Activated CD8-positive, alpha-beta memory T cell treated with anti-CD3 and anti-CD28 coated beads for 1 hour (primary cell): Measurements from ENCODE around the gene REL.
"Not testable (repeated sequence)": the region's sequence is repeated elsewhere in the genome, so short reads cannot be mapped to it uniquely, and the experiment has no call there.

Source experiments
- DNase-seq, 2 donors: peaks; one replicate each; pipeline ENCODE4 v3.0.0-alpha.2; 2020; ENCODE audit warnings: low read depth in 1 of 2; ENCODE audit errors: extremely low read depth in 1 of 2

Gene REL

DNA sequence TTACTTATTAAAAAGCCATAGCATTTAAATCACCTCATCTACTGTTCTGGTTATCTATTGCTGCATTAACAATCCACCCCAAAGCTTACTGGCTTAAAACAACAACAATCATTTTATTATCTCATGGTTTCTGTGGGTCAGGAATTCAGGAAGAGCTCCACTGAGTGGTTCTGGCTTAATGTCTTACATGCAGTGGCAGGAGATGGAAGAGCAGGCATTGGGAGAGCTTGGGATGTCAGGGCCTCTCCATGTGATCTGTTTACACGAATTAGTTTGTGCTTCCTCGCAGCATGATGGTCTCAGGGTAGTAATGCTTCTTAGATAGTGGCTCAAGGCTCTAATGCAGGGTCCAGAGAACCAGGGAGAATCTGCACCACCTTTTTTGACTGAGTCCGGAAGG, 14.4 kb upstream of the REL start:
- no peak for DNase-seq

DNA sequence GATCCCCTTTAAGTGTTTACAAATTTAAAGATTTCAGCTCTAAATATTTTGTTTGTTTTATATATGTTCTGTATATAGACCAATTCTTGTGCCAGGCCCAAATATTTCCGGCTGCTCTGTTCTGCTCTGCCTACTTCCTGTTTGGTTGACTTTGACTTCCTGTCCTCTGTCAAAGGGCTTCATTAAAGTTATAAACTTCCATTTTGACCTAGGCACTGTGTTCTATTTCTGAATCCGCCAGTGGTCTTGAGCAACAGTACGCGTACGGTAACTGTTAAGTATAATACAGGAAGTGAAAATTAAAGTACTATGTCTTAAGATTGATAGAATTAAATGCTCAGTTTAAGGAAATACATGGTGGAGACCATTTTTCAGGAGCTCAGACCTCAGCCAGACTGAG, 13.5 kb upstream of the REL start:
- DNase-seq: no peak

DNA sequence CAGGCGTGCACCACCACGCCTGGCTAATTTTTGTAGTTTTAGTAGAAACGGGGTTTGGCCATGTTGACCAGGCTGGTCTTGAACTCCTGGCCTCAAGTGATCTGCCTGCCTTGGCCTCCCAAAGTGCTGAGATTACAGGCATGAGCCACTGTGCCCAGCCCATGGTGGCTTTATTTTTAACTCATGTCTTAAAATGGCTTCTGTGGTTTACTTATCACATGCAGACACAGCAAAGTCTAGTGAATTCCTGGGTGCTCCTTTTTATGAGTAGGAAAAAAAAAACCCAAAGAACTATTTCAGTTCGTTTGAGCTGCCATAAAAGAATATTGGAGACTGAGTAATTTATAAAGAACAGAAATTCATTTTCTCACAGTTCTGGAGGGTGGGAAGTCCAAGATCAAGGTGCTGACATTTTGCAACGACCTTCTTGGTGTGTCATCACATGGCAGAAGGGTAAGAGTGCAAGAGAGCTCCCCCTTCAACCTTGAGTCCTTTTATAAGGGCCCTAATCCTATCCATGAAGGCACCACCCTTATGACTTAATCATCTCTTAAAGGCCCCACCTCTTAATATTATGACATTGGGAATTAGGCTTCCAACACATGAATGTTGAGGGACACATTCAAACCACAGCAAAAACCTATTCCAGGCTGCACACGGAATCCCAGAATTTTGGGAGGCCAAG, 12.6 kb upstream of the REL start:
- DNase-seq: no peak

DNA sequence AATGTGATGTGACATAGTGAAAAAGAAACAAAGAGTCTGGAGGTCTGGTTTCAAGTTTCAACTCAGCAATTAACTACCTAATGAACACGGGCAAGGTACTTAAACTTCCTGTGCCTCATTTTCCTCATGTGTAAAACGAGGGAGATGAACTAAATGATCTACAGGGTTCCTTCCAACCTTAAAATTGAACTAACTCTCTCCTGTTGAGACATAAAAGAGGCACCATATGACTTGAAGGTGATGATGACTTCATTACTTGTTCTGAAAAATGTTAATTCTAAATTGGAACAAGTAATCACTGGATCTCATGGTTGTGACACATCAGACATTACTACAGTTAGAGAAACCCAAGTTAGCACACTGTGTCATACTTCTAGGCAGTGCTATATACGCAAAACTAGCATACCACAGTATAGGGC, 8.9 kb upstream of the REL start:
- DNase-seq: no peak

DNA sequence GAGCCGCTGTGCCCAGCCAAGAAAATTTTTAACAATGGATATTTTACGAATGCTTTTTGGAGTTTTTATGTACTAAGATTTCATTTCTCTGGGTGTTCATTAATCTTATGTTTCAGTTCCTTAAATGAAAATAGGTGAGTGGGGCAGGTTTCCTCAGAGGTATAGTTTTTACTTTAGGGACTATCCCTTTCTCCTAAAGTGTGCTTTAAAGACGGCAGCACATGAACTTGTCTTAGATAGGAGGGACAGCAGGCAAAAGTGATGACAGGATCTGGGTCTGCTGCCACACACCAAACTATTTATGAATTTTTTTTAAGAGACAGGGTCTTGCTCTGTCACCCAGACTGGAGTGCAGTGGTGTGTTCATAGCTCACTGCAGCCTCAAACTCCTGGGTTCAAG, 8.0 kb upstream of the REL start:
- no peak for DNase-seq

DNA sequence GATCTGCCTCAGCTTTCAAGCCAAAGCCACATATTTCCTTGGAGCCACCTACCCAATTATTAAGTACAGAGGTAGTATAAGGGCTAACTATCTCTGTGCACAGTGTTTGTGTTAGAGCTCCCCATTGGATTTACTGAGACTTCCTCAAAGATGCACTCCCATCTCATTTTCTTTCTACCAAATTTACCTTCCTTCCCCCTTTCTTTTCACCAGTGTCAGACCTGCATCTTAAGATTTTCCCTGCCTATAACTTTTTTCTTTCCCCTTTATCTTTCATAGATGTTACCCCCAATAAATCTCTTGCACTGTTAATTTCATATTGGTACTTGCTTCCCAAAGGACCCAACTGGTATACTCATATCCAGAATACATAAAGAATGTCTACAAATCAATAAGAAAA, 5.9 kb upstream of the REL start:
- DNase-seq: no peak

DNA sequence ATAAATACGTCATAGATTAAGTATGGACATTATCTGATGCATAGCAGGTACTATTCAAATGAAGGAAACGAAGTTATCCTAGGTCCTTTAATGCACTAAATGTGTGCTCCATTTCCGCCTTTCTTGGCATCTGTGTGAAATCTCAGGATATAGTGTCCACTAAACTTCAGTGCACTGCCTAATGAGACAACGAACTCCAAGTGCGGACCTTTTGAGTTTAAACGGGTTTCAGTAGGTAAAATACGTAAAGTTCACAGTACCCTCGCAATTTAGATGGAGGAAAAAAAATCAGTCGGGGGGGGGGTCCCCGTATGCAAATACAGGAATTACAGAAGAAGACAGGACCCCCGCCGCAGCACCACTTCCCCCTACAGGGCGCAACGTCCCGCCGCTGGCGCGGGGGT, 729 bp upstream of the REL start:
- DNase-seq: peak in 1 of 2 donors; percentile 62

DNA sequence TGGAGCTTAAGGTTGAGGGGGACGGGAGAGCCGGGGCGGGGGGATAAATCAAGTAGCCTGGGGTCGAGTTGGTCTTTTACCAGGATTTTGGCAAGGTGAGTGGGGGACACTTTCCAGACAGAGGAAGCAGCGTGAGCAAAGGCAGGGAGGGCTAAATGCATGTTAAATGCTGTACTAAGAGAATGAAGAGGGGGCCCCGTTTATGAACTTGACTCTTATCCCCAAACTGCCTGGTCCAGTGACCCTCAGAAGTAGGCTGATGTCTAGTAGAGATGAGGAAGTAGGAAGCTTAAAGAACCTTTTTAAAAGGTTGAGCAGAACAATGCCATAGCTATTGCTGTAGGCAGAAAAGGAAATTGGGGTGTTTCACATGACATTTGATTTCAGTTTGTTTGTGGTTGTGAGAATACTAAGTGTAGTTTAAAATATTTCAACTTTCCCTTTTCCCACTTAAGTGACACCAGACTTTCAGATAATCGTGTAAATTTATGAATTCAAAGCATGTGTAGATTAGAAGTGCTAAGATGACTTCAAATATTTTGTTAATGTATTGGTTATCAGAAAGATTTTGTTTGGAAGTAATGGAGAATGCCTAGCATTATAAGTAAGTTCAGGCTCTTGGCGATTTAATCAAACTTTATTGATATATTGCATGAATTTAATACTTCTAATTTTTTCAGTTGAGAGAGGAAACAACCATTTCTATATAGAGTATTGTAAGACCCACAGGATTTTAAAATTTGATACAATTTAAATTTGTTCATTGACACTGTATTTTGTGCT, 1.8 kb downstream of the REL start:
- no peak for DNase-seq

DNA sequence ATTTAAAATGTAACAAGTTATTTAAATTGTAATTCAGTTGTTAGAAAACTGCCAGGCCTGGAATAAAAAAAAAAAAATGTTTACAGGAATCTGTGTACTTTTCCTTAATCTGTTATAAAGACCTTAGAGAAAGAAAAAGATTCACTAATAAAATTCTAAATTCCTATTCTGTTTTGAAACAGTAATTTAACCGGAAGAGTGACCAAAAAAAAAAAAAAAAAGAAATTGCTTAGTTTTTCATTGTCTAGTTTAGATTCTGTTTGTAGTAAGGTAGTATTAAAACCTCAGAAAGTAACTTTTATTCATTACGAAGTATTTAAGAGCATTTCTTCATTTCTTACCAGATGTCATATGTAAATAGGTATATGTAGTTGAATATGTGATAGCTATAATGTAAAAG, 2.5 kb downstream of the REL start:
- DNase-seq: no peak

DNA sequence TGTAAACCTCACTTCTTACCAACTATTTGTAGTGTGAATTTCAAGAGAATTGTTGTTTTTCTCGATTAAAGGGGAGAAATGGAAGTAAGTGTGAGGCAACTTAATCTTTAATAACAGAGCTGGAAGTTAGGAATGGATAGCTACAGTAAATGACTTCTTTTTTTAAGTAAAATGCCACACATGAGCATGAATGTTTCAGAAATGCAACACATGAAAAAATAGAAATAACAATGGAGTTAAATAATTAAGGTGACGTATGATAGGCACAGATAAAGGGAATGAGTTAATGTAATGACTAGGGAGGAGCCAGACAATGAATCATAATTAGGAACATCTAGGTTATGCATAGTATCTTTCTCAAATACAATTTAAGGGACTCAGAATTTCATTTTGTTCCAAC, 3.4 kb downstream of the REL start:
- DNase-seq: no peak

DNA sequence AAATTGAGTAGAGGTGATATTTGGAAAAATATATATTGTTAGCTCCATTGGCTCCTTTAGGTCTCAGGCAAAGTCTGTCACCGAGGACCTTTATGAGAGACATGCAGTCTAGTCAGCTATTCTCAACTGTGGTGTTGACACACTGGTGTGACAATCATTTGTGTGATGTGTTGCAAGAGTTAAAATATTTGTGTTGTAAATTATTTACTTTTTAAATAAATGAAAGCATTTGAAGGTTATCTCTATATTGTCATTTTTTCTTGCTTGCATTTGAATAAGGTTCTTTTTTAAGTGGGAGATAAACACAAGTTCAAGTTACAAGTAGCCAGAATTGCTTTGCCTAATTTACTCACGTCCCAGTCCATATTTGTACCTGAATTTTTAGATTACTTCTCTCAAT, 4.3 kb downstream of the REL start:
- DNase-seq: no peak

DNA sequence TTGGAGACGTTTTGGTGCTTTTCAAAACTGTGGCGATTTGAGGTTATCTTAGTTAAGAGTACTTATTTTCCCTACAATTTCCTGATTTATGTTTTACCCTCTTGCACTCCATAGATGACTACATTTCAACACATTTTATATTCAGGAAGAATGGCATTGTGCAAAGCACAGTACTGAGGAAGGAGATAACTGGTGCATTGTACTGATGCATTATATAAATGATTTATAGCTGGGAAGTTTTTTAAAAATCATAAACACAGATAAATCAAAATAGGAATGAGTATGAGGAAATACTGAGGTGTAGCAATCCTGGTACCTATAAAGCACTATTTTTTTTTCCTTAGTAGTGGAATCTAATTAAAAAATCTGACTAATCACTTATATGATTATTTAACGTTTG, 5.6 kb downstream of the REL start:
- no peak for DNase-seq

DNA sequence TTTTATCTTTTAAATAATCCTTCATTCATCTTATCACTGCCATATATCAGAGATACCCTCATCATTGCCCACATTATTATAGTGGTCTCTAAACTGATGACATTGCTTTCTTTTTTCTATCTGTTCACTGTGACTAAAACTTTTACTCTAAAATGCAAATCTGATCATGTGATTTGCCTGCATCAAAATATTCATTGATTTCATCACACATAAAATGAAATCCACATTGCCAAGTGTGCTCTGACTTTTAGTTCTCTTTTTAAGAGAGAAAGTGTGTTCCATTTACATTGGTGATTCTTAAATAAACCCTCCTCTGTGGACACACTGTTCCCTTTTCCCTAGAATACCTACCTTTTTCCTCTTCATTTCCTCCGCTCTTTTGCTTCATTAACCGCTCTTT, 7.5 kb downstream of the REL start:
- no peak for DNase-seq

DNA sequence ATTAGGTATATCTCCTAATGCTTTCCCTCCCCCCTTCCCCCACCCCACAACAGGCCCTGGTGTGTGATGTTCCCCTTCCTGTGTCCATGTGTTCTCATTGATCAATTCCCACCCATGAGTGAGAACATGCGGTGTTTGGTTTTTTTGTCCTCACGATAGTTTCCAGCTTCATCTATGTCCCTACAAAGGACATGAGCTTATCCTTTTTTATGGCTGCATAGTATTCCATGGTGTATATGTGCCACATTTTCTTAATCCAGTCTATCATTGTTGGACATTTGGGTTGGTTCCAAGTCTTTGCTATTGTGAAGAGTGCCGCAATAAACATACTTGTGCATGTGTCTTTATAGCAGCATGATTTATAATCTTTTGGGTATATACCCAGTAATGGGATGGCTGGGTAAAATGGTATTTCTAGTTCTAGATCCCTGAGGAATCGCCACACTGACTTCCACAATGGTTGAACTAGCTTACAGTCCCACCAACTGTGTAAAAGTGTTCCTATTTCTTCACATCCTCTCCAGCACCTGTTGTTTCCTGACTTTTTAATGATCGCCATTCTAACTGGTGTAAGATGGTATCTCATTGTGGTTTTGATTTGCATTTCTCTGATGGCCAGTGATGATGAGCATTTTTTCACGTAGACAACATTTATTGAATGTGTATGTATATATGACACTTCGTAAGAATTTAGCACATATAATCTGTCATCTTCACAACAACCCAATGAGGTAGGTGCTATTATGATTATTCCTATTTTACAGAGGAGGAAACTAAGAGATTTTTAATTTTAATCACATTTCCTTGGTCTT, 8.4 kb downstream of the REL start:
- not testable (repeated sequence) for DNase-seq

DNA sequence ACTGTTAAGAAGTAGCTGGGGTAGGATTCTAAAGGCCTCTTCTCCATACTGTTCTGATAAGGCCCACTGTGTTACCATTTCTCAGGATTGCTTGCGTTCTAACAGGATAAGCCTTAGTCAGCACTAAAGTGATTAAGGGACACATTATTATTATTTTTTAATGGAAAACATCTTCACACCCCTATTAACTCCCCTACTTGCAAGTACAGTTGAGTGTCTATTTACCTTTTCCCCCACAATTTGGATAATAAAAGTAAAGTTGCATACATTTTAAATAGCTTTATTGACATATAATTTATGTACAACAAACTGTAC, 9.0 kb downstream of the REL start:
- no peak for DNase-seq

DNA sequence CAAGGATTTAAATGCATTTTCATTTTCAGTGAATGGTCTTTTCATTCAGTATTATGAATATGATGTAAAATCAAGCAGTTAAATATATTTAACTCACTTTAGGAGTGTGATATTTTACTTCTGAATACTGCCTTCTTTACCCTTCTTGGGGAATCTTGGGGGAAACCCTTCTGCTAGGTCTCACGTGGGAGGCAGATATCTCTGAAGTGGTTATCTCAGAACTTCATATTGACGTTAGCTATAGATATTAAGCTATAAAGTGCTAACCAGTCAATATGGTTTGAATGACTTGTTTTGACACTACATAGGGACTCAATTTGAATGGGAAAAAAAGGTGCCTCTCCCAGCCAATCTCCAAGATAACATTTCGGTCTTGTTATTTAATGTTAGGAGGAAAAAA, 9.8 kb downstream of the REL start:
- DNase-seq: no peak

DNA sequence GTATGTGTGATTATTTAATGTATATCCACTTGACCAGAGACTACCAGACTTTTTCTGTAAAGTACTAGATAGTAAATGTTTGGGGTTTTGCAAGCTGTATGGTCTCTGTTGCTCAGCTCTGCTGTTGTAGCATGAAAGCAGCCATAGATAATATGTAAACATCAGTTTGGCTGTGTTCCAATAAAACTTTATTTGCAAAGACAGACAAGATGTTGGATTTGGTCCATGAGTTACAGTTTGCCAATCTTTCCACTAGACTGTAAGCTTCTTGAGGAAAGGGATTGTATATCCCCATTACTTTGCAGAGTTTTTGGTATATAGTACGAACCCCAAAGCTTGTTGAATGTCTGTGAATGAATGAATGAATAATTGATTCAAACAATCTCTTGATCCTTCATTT, 17.2 kb downstream of the REL start:
- no peak for DNase-seq

DNA sequence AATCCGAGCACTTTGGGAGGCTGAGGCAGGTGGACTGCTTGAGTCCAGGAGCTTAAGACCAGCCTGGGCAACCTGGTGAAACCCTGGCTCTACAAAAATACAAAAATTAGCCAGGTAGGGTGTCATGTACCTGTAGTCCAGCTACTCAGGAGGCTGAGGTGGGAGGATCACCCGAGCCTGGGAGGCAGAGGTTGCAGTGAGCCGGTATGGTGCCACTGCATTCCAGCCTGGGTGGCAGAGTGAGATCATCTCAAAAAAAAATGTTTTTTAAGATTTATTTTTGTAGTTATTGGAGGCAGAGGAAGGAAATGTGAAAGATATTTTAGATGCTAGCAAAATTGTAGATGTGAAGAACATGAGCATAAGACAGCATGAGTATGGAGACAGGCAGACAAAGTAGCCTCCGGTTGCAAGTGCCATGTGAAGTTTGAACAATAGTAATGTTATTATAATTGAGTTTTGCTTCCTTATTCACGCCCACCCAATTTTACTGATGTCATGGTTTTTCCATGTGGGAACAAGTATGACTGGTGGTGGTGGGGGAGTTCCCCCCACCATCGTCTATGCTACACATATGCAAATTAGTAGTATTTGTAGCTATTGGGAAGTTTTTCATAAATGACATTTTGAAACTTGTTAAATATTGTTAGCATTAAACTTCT, 18.0 kb downstream of the REL start:
- DNase-seq: no peak

DNA sequence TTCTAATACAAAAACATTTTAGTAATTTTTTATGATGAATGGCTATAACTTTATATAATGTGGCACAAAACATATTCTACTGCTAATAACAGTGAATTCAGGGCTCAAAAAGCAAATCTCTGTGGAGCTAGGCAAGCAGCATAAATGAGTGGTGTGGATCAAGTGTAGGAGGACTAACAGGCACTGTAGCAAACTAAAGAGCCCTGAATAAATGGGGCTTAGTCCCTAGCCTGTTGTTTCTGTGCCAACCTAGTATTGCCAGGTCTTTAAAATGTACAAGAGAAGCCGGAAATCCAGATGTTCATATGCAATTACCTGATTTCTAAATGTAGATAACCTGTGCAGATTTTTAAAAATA, 18.5 kb downstream of the REL start:
- DNase-seq: no peak

DNA sequence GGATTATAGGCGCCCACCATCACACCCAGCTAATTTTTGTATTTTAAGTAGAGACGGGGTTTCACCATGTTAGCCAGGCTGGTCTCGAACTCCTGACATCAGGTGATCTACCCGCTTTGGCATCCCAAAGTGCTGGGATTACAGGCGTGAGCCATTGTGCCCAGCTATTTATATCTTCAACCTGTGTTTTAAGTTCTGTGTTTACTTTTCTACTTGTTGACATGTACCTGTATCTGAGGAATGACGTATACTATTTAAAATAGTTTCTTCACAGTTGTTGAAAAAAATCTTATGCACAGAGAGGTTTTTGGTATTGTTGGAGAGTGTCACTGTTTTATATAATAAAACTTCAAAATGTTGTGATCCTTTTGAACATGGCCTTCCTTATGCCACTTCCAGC, 19.9 kb downstream of the REL start:
- not testable (repeated sequence) for DNase-seq

DNA sequence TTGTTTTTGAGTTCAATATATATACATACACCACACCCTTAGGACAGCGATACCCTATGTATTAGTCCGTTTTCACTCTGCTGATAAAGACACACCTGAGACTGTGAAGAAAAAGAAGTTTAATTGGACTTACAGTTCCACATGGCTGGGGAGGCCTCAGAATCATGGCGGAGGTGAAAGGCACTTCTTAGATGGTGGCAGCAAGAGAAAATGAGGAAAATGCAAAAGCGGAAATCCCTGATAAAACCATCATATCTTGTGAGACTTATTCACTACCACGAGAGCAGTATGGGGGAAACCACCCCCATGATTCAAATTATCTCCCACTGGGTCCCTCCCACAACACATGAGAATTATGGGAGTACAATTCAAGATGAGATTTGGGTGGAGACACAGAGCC, 24.5 kb downstream of the REL start:
- DNase-seq: not testable (repeated sequence)

DNA sequence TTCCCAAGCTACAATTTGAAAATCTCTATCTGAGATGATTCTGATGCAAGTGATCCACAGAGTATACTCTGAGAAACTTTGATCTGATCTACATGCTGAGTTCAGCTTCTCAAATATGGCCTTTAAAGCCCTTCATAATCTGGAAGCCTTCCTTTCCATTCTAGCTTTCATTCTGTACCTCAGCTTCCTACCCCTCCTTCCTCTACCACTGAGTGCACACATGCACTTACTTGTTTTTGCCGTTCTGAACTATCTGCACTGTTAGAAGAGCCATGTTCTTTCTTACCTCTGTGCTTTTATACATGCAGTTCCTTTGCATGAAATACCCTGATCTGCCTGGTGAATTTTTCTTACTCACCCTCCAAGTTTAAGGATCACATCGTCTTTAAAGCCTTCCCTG, 25.0 kb downstream of the REL start:
- no peak for DNase-seq
